Chondrocyte (in vitro differentiated cells): ENCODE data around the gene ZNRF1. TPM values are rescaled to one million over a fixed set of nuclear protein-coding genes. Genes with fewer than 3 reads are reported as not detected.

Experiments used
- DNase-seq: peaks from one replicate; pipeline ENCODE4 v3.0.0; 2021; ENCODE audit warnings: mixed read lengths, low spot score
- H3K27ac Mint-ChIP-seq: one replicate; pipeline ENCODE4 v1.8.0; 2021; ENCODE audit warnings: mild to moderate bottlenecking, moderate library complexity, mixed read lengths; ENCODE audit not compliant: unreplicated experiment
- H3K27me3 Mint-ChIP-seq: 2 replicates; pipeline ENCODE4 v1.8.0; 2021; ENCODE audit warnings: low read depth, mixed read lengths
- H3K36me3 Mint-ChIP-seq: 2 replicates; pipeline ENCODE4 v1.8.0; 2021; ENCODE audit warnings: low read depth, mixed read lengths
- H3K4me1 Mint-ChIP-seq: 2 replicates; pipeline ENCODE4 v1.8.0; 2021; ENCODE audit warnings: low read depth, mild to moderate bottlenecking, mixed read lengths
- H3K4me3 Mint-ChIP-seq: one replicate; pipeline ENCODE4 v1.8.0; 2021; ENCODE audit warnings: mild to moderate bottlenecking, moderate library complexity, mixed read lengths; ENCODE audit not compliant: unreplicated experiment
- H3K9me3 Mint-ChIP-seq: 2 replicates; pipeline ENCODE4 v1.8.0; 2021; ENCODE audit warnings: low read depth, mixed read lengths
- CTCF ChIP-seq: fragments of 200-600 bp; sonication (generic); IDR thresholded peaks from 2 replicates; pipeline ENCODE4 v1.5.0; 2021; ENCODE audit warnings: antibody characterized with exemption, mild to moderate bottlenecking, moderate library complexity
- total RNA-seq: library from RNA; stranded (reverse); gene quantifications from 3 replicates; pipeline ENCODE4 v1.2.1, GENCODE V29; 2021

ZNRF1 gene
- total RNA-seq, 1 donor from 2014 or later: 22.7 TPM

- H3K4me3 Mint-ChIP-seq: no peak overlapping the region
- no peak for TF ChIP-seq CTCF
- H3K27ac Mint-ChIP-seq: no peak overlapping the region
- H3K27me3 Mint-ChIP-seq: peaks cover 8% of the 10 kb centered on the region
- H3K36me3 Mint-ChIP-seq: peaks cover 2% of the 10 kb centered on the region
- no peak for DNase-seq
- peaks cover 8% of the 10 kb centered on the region for H3K9me3 Mint-ChIP-seq
- H3K4me1 Mint-ChIP-seq: no peaks in the 10 kb centered on the region
These were observed 132.3 kb downstream of the ZNRF1 start for GRCh38 chr16:75131081-75131480.

- H3K27me3 Mint-ChIP-seq: no peaks in the 10 kb centered on the region
- peaks cover 8% of the 10 kb centered on the region for H3K4me1 Mint-ChIP-seq
- no peak for DNase-seq
- no peak overlapping the region for H3K27ac Mint-ChIP-seq
- H3K9me3 Mint-ChIP-seq: no peaks in the 10 kb centered on the region
- H3K4me3 Mint-ChIP-seq: no peak overlapping the region
- no peaks in the 10 kb centered on the region for H3K36me3 Mint-ChIP-seq
- no peak for TF ChIP-seq CTCF
These were observed 139.4 kb downstream of the ZNRF1 start for GRCh38 chr16:75138233-75138632.

- H3K36me3 Mint-ChIP-seq: no peaks in the 10 kb centered on the region
- H3K9me3 Mint-ChIP-seq: no peaks in the 10 kb centered on the region
- DNase-seq: no peak
- TF ChIP-seq CTCF: peak; percentile 27
- no peaks in the 10 kb centered on the region for H3K27me3 Mint-ChIP-seq
- no peak overlapping the region for H3K4me3 Mint-ChIP-seq
- H3K4me1 Mint-ChIP-seq: peaks cover 8% of the 10 kb centered on the region
- H3K27ac Mint-ChIP-seq: no peak overlapping the region
These were observed 139.8 kb downstream of the ZNRF1 start for GRCh38 chr16:75138636-75139035.

- no peaks in the 10 kb centered on the region for H3K27me3 Mint-ChIP-seq
- H3K4me1 Mint-ChIP-seq: peaks cover 8% of the 10 kb centered on the region
- DNase-seq: no peak
- no peak overlapping the region for H3K4me3 Mint-ChIP-seq
- no peak for TF ChIP-seq CTCF
- H3K9me3 Mint-ChIP-seq: no peaks in the 10 kb centered on the region
- no peaks in the 10 kb centered on the region for H3K36me3 Mint-ChIP-seq
- H3K27ac Mint-ChIP-seq: no peak overlapping the region
These were observed 140.7 kb downstream of the ZNRF1 start for GRCh38 chr16:75139498-75139897.

- DNase-seq: no peak
- Mint-ChIP-seq H3K4me3 (no peak overlapping the region), H3K27ac (no peak overlapping the region), H3K27me3 (no peaks in the 10 kb centered on the region), H3K9me3 (no peaks in the 10 kb centered on the region), H3K4me1 (peaks cover under 1% of the 10 kb centered on the region), H3K36me3 (no peaks in the 10 kb centered on the region)
- no peak for TF ChIP-seq CTCF
These were observed 145.1 kb downstream of the ZNRF1 start for GRCh38 chr16:75143941-75144340.
